ENCODE data around the gene UNC13D. TPM values are rescaled to one million over a fixed set of nuclear protein-coding genes. Genes with fewer than 3 reads are reported as not detected.
"Not testable (repeated sequence)": the region's sequence is repeated elsewhere in the genome, so short reads cannot be mapped to it uniquely, and the experiment has no call there.

UNC13D gene
- total RNA-seq, 1 donor from 2014 or later = 2.7 TPM

GRCh38 chr17:75865404-75866188, 21.4 kb upstream of the UNC13D start:
- H3K36me3 Mint-ChIP-seq (ENCODE audit: low read depth, unreplicated experiment); H3K4me3 Mint-ChIP-seq (ENCODE audit: unreplicated experiment); H3K9me3 Mint-ChIP-seq (ENCODE audit: unreplicated experiment); H3K4me3 ChIP-seq (ENCODE audit: insufficient read depth, low read depth, low read length); FAIRE-seq; H2AFZ ChIP-seq (ENCODE audit: low read depth, low read length); H3K27ac ChIP-seq (ENCODE audit: low read depth, low read length); H3K27me3 ChIP-seq (ENCODE audit: insufficient read depth, low read length); H3K9me3 ChIP-seq (ENCODE audit: insufficient read depth, low read depth, low read length); H3K4me1 Mint-ChIP-seq (ENCODE audit: low read depth, unreplicated experiment); H3K36me3 ChIP-seq (ENCODE audit: insufficient read depth, low read length); H4K20me1 ChIP-seq (ENCODE audit: insufficient read depth, low read length); H3K79me2 ChIP-seq (ENCODE audit: insufficient read depth, low read length); DNase-seq (ENCODE audit: low read depth); H3K9ac ChIP-seq (ENCODE audit: low read length); H3K4me2 ChIP-seq (ENCODE audit: low read length); H3K27me3 Mint-ChIP-seq (ENCODE audit: low read depth, unreplicated experiment): not testable (repeated sequence)
- peak overlapping the region; percentile 2 for H3K27ac Mint-ChIP-seq (ENCODE audit: unreplicated experiment)
- H3K4me1 ChIP-seq (ENCODE audit: insufficient read depth, low read length) = peaks cover 16% of the 10 kb centered on the region

GRCh38 chr17:75864887-75865286, 20.7 kb upstream of the UNC13D start:
- H3K4me1 Mint-ChIP-seq (ENCODE audit: low read depth, unreplicated experiment); H3K27me3 ChIP-seq (ENCODE audit: insufficient read depth, low read length); H3K79me2 ChIP-seq (ENCODE audit: insufficient read depth, low read length); H3K9me3 Mint-ChIP-seq (ENCODE audit: unreplicated experiment); H3K9ac ChIP-seq (ENCODE audit: low read length); H3K27ac ChIP-seq (ENCODE audit: low read depth, low read length); H3K9me3 ChIP-seq (ENCODE audit: insufficient read depth, low read depth, low read length); H3K27ac Mint-ChIP-seq (ENCODE audit: unreplicated experiment); DNase-seq (ENCODE audit: low read depth); H3K36me3 ChIP-seq (ENCODE audit: insufficient read depth, low read length); FAIRE-seq; H3K4me3 ChIP-seq (ENCODE audit: insufficient read depth, low read depth, low read length); H3K27me3 Mint-ChIP-seq (ENCODE audit: low read depth, unreplicated experiment); H4K20me1 ChIP-seq (ENCODE audit: insufficient read depth, low read length); H2AFZ ChIP-seq (ENCODE audit: low read depth, low read length); H3K36me3 Mint-ChIP-seq (ENCODE audit: low read depth, unreplicated experiment); H3K4me3 Mint-ChIP-seq (ENCODE audit: unreplicated experiment): not testable (repeated sequence)
- H3K4me2 ChIP-seq (ENCODE audit: low read length) = peak overlapping the region; percentile 45
- H3K4me1 ChIP-seq (ENCODE audit: insufficient read depth, low read length) = peaks cover 16% of the 10 kb centered on the region

- DNase-seq (ENCODE audit: low read depth) (peak; percentile 49), FAIRE-seq (no peak)
- TF ChIP-seq CTCF (IDR thresholded peaks at IDR 0.05; ENCODE audit: insufficient read depth, low read depth, low read length) = no peak
- TF ChIP-seq EZH2 (IDR thresholded peaks at IDR 0.05; ENCODE audit: insufficient read depth, low read length) = no peak
- no peaks in the 10 kb centered on the region for H3K27me3 Mint-ChIP-seq (ENCODE audit: low read depth, unreplicated experiment)
- Histone ChIP-seq H3K36me3 (ENCODE audit: insufficient read depth, low read length) (no peaks in the 10 kb centered on the region), H3K4me2 (ENCODE audit: low read length) (peak overlapping the region; percentile 45), H2AFZ (ENCODE audit: low read depth, low read length) (peak overlapping the region; percentile 23), H3K27me3 (ENCODE audit: insufficient read depth, low read length) (no peaks in the 10 kb centered on the region), H3K27ac (ENCODE audit: low read depth, low read length) (no peak overlapping the region), H3K79me2 (ENCODE audit: insufficient read depth, low read length) (no peaks in the 10 kb centered on the region), H4K20me1 (ENCODE audit: insufficient read depth, low read length) (no peaks in the 10 kb centered on the region), H3K4me1 (ENCODE audit: insufficient read depth, low read length) (peaks cover 13% of the 10 kb centered on the region), H3K4me3 (ENCODE audit: insufficient read depth, low read depth, low read length) (peak overlapping the region; percentile 15), H3K9ac (ENCODE audit: low read length) (peak overlapping the region; percentile 43), H3K9me3 (ENCODE audit: insufficient read depth, low read depth, low read length) (no peaks in the 10 kb centered on the region)
- no peak overlapping the region for H3K4me3 Mint-ChIP-seq (ENCODE audit: unreplicated experiment)
- H3K4me1 Mint-ChIP-seq (ENCODE audit: low read depth, unreplicated experiment) = peaks cover 2% of the 10 kb centered on the region
- no peaks in the 10 kb centered on the region for H3K9me3 Mint-ChIP-seq (ENCODE audit: unreplicated experiment)
- peaks cover 3% of the 10 kb centered on the region for H3K36me3 Mint-ChIP-seq (ENCODE audit: low read depth, unreplicated experiment)
- no peak overlapping the region for H3K27ac Mint-ChIP-seq (ENCODE audit: unreplicated experiment)
Observed at GRCh38 chr17:75864448-75864871, 20.3 kb upstream of the UNC13D start.
